ENCODE data around the gene SLC6A11.

DNA sequence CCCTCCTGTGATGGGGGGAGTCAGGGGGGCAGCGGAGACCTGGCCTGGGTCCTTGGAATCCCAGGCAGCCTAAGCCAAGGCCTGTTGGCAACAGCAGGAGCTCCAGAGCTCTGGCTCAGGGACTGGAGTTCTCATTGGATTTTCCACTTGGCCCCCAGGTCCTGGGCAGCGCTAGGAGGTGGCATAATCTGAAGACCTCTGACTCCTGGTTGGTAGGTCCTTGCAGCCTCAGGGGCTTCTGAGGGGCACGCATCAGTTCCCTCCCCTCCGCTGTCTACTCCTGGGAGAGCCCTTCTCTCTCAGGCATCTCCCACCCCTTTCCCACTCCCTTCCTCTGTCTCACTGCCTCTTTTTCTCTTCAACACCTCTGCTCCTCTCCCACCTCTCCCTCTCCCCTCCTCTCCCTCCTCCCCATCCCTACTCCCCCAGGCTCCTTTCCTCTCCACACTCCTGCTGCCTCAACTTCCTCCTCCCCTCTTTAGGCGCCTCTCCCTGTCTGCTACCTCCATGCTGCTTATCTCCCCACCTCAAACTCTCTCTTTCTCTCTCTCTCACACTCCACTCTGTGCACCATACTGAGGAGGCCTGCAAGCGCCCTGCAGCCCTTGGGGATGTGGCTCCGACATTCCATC is 135.4 kb downstream of the SLC6A11 start:
- TF ChIP-seq POLR2A (IDR thresholded peaks at IDR 0.05) (no peak), POLR2AphosphoS5 (IDR thresholded peaks at IDR 0.05) (no peak)

Data from upper lobe of left lung (tissue), 4 donors.